ENCODE data around the gene F2RL3.

Gene F2RL3

GRCh38 chr19:16851031-16851712 is 37.6 kb upstream of the F2RL3 start:
- no peak for TF ChIP-seq CTCF (IDR thresholded peaks at IDR 0.05; ENCODE audit: insufficient read depth, low read length, missing control alignments)
- H3K4me3 ChIP-seq (ENCODE audit: low read depth, low read length) = no peak overlapping the region
- DNase-seq (ENCODE audit: low read depth, low spot score) = no peak
- ChIA-PET CTCF (no interaction called here), POLR2A (no interaction called here)

GRCh38 chr19:16853066-16853465 is 35.7 kb upstream of the F2RL3 start:
- POLR2A ChIA-PET = no interaction called here
- no peak for TF ChIP-seq CTCF (IDR thresholded peaks at IDR 0.05; ENCODE audit: insufficient read depth, low read length, missing control alignments)

GRCh38 chr19:16856091-16856490 is 32.7 kb upstream of the F2RL3 start:
- DNase-seq (ENCODE audit: low read depth, low spot score) = no peak
- POLR2A ChIA-PET = no interaction called here
- no peak for TF ChIP-seq CTCF (IDR thresholded peaks at IDR 0.05; ENCODE audit: insufficient read depth, low read length, missing control alignments)
- CTCF ChIA-PET = no interaction called here
- no peak overlapping the region for H3K4me3 ChIP-seq (ENCODE audit: low read depth, low read length)

More at GRCh38 chr19:16853066-16853465, 35.7 kb upstream of the F2RL3 start:
- no peak for DNase-seq (ENCODE audit: low read depth, low spot score)
- CTCF ChIA-PET = no interaction called here
- no peak overlapping the region for H3K4me3 ChIP-seq (ENCODE audit: low read depth, low read length)

GRCh38 chr19:16859626-16860025 is 29.2 kb upstream of the F2RL3 start:
- TF ChIP-seq CTCF (IDR thresholded peaks at IDR 0.05; ENCODE audit: insufficient read depth, low read length, missing control alignments) = no peak
- ChIA-PET POLR2A (no interaction called here), CTCF (no interaction called here)
- H3K4me3 ChIP-seq (ENCODE audit: low read depth, low read length) = no peak overlapping the region
- DNase-seq (ENCODE audit: low read depth, low spot score) = no peak

- no peak for DNase-seq (ENCODE audit: low read depth, low spot score)
- CTCF ChIA-PET = no interaction called here
- TF ChIP-seq CTCF (IDR thresholded peaks at IDR 0.05; ENCODE audit: insufficient read depth, low read length, missing control alignments) = no peak
- POLR2A ChIA-PET = no interaction called here
- H3K4me3 ChIP-seq (ENCODE audit: low read depth, low read length) = no peak overlapping the region
Measured at GRCh38 chr19:16860118-16860517, 28.7 kb upstream of the F2RL3 start.

- ChIA-PET POLR2A (no interaction called here), CTCF (no interaction called here)
- no peak for TF ChIP-seq CTCF (IDR thresholded peaks at IDR 0.05; ENCODE audit: insufficient read depth, low read length, missing control alignments)
- DNase-seq (ENCODE audit: low read depth, low spot score) = no peak
- H3K4me3 ChIP-seq (ENCODE audit: low read depth, low read length) = no peak overlapping the region
Measured at GRCh38 chr19:16861011-16861410, 27.8 kb upstream of the F2RL3 start.
